Measurements from ENCODE around the gene CDH4.

The CDH4 gene

GRCh38 chr20:61746147-61746646 is 494.1 kb downstream of the CDH4 start:
- DNase-seq: no peak

GRCh38 chr20:61746781-61747180 is 494.7 kb downstream of the CDH4 start:
- no peak for DNase-seq

GRCh38 chr20:61748376-61748775 is 496.3 kb downstream of the CDH4 start:
- DNase-seq: no peak

GRCh38 chr20:61749406-61750075 is 497.5 kb downstream of the CDH4 start:
- no peak for DNase-seq

- DNase-seq: no peak
These were observed 498.0 kb downstream of the CDH4 start for GRCh38 chr20:61750093-61750492.

GRCh38 chr20:61752576-61752975 is 500.5 kb downstream of the CDH4 start:
- DNase-seq: no peak

GRCh38 chr20:61753316-61753942 is 501.4 kb downstream of the CDH4 start:
- DNase-seq: no peak

- DNase-seq: no peak
These were observed 502.2 kb downstream of the CDH4 start for GRCh38 chr20:61753987-61754956.

- DNase-seq: no peak
These were observed 503.1 kb downstream of the CDH4 start for GRCh38 chr20:61754976-61755778.

- no peak for DNase-seq
These were observed 504.1 kb downstream of the CDH4 start for GRCh38 chr20:61755971-61756845.

GRCh38 chr20:61756966-61757677 is 505.1 kb downstream of the CDH4 start:
- no peak for DNase-seq

GRCh38 chr20:61757678-61758563 is 505.9 kb downstream of the CDH4 start:
- no peak for DNase-seq

- DNase-seq: no peak
These were observed 506.6 kb downstream of the CDH4 start for GRCh38 chr20:61758564-61759200.

- DNase-seq: no peak
These were observed 507.4 kb downstream of the CDH4 start for GRCh38 chr20:61759286-61760065.

- DNase-seq: no peak
These were observed 508.3 kb downstream of the CDH4 start for GRCh38 chr20:61760321-61760720.

GRCh38 chr20:61760731-61761130 is 508.7 kb downstream of the CDH4 start:
- no peak for DNase-seq

GRCh38 chr20:61761453-61762166 is 509.5 kb downstream of the CDH4 start:
- DNase-seq: no peak
